G401.6 (cell line): ENCODE measurements around the gene AP4M1.
A peak's percentile ranks its signal among the peaks of the same experiment; 100 is the strongest.
"Not testable (repeated sequence)": the region's sequence is repeated elsewhere in the genome, so short reads cannot be mapped to it uniquely, and the experiment has no call there.

Experiments
- FAIRE-seq: peaks from 2 replicates; lab custom pipeline; 2012; peaks lifted over from hg19 to GRCh38; lab: Jason Lieb, UNC

AP4M1 gene

GRCh38 chr7:100132697-100133151 lies 31.3 kb downstream of the AP4M1 start:
- peak; percentile 62 for FAIRE-seq

- FAIRE-seq: no peak
Measured at GRCh38 chr7:100137851-100138760, 36.7 kb downstream of the AP4M1 start.

DNA sequence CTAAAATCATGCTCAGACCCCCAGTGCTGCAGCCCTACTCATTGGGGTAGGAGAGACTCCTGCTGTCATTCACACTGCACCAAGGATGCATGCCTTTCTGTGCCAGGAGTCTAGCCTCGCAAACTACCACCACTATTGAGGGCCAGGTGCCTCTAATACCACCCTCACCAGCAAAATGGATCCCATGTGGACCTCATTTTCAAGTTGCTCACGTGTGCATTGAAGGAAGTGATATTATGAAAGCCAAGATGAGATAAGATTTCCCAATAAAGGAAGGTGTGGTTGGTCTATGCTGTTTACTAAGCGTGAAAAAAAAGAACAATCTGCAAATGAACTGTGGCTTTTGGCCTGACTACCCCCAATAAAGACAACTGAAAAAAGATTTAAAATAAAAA lies 40.1 kb downstream of the AP4M1 start:
- no peak for FAIRE-seq

DNA sequence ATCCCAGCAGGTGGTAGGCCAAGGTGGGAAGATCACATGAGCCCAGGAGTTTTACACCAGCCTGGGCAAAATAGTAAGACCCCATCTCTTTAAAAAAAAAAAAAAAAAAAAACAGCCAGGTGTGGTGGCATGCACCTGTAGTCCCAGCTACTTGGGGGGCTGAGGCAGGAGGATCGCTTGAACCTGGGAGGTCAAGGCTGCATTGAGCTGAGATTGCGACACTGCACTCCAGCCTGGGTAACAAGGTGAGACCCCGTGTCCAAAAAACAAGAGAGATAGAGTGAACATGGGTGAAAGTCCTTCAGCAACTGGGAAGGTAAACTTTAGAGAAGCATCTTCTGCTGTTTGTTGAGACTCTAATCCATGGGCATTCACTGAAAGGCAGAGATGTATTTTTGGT lies 41.0 kb downstream of the AP4M1 start:
- FAIRE-seq: no peak

GRCh38 chr7:100146350-100146749 lies 44.9 kb downstream of the AP4M1 start:
- not testable (repeated sequence) for FAIRE-seq

DNA sequence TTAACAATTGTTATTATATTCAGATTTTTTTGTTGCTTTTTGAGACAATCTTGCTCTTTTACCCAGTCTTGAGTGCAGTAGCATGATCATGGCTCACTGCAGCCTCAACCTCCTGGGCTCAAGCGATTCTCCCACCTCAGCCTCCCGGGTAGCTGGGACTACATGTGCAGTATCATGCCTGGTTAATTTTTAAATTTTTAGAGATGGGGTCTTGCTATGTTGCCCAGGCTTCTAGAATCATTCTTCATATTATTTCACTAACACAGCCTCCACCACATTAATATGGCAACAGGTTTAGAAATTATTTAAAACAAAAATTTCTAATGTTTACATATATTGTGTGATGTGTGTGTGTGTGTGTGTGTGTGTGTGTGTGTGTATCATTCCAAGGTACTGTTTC lies 45.8 kb downstream of the AP4M1 start:
- no peak for FAIRE-seq

DNA sequence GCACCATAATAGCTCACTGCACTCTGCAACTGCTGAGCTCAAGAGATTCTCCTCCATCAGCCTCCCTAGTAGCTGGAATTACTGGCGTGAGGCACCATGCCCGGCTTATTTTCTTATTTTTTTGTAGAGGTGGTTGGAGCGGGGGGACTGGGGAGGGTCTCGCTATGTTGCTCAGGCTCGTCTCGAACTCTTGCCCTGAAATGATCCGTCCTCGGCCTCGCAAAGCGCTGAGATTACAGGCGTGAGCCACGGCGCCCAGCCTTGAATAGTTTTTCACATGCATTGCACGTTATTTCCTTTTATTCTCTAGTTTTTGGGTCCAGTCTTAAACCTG lies 46.7 kb downstream of the AP4M1 start:
- no peak for FAIRE-seq

DNA sequence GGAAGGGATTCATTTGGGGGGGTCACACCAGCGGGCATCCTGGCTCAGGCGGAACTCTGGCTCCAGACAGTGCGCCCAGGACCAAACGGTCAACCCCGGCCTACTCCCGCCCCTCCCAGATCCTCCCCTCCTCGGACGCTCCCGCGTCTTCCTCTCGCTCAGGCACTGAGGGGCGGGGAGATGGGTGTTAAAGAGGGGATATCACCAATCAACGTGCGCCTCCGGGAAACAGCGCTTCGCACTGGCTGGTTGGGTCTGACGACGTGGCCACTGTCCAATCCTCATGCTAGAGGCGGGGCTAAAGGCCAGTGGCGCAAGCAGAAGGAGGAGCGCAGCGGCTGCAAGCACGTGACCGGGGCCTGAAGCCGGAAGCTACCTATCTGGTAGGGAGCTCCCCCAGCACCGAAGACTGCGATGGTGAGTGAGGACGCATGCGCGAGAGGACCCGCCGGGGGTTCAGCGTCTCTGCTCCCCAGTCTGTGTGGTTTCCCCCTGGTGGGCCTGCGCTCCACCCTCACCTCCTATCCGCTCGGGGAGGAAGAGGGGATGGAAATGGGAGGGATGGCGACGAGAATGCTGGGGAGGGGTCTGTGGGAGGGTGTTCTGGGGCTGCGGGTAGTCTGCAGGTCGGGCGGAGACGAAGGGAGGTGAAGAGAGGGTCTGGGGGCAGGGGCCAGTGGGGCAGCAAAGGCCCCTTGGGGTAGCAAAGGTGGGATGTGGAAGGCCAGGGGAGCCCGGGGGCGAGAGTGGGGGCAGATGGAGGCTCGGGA lies 47.3 kb downstream of the AP4M1 start, which contains the start of gene LAMTOR4:
Gene LAMTOR4, plus strand, starts transcription at position 360 of the 770 bp plus-strand sequence. Its CDS starts 55 bp downstream, at position 415.
- peak; percentile 98 for FAIRE-seq

DNA sequence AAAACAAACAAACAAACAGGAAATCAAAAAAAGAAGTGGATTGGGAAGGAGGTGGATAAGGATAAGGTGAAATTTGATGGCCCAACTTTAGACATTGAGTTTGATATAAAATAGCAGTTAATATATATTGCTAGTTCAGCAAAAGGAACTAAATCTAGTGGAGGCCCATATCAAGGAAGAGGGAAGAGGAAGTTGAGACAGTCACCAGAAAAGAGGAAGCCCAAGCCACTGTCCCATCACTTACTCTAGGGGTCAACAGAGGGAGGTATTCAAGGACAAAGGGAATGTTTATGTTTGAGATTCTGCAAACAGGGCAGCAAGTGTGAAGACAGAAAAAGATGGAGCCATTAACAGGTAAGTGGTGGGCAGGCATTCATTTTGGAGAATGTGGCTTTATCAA lies 51.0 kb downstream of the AP4M1 start:
- FAIRE-seq: no peak

DNA sequence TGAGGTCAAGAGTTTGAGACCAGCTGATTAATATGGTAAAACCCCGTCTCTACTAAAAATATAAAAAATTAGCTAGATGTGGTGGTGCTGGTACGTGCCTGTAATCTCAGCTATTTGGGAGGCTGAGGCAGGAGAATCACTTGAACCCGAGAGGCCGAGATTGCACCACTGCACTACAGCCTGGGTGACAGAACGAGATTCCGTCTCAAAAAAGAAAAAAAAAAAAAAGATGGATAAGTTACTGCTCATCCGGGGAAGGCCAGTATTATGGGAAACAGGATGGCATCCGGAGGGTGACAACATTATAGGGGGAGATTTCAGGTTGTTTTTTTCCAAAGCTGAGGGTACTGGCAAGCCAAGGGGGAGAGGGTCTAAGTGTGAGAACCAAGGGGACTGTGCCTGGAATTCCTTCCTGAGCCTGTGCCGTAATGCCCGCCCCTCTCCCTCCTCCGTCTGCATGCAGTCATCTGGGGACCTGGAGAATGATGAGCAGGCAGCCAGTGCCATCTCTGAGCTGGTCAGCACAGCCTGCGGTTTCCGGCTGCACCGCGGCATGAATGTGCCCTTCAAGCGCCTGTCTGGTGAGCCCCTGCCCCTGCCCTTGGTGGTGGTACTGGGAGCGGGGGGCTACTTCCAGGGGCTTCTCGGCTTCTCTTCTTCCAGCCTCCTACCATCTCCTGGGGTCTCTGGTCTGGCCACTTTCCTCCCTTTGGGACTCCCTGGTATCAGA lies 51.7 kb downstream of the AP4M1 start:
- FAIRE-seq: no peak

- FAIRE-seq: no peak
Measured at GRCh38 chr7:100153708-100154535, 52.5 kb downstream of the AP4M1 start.

DNA sequence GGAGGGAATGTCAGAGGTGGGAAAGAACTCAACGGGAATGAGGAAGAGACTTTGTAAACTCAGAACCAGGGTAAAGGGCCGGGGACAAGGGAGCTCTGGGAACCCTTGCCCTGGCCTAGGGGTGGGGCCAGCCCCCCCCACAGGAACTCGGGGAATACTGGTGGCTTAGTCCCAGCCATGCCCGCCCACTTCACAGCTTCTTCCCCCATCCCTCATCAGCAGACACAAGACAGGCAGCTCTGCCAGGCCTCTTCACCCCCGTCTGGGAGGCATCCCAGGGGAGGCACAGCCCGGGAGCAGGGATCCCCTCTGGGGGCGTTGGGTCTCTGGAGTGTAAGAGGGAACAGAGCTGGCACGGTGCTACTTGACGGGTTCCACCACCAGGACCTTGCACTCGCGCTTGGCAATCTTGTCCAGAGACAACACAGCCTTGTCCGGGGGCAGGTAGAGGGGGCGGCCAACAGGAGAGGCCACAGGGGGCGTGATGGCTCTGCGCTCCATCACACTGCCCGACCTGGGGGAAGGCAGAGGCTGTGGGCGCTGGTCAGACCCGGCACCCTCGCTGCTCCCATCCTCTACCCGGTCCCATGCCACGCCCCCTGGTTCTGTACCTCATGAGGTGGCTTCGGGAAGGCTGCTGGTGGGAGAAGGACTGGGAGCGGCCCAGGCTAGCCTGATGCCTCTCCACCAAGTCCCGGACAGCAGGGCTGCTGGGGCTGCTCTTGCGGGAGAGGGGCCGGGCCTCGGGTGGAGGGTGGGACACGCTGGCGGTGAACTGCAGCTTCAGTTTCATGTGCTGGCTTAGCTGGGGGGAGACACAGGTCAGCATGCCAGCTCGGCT lies 53.4 kb downstream of the AP4M1 start:
- no peak for FAIRE-seq

DNA sequence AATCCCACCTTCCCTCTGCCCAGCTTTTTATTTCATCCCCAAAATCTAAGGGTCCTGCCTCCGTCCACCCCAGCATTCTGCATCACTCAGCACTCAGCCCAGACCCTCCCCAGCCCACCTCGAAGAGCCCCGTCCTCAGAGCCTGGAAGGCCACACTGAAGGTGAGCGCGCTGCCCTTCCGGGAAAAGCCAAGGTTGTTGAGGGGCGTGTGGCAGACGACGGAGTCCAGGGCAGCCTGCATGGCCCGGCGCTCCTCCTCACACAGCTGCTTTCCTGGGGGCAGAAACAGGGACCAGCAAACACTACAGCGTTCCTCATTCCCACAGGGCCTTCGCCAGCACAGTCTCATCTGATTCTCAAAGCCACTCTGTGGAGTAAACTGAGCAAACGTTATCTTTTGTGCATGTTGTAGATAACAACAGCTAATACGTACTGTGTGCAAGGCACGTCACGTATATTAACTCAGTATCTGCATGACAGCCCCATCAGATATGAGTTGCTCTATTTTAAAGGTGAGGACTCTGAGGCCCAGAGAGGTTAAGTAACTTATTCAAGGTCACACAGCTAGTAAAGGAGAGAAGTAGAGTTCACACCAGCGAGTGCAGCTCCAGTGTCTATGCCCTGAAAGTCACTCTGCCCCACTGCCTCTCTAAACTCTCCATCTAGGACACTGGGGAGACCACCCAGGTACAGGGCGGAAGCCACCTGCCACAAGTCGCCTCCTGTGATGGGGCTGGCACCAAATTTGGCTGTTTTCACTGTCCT lies 54.3 kb downstream of the AP4M1 start:
- no peak for FAIRE-seq

- FAIRE-seq: no peak
Measured at GRCh38 chr7:100156331-100157068, 55.1 kb downstream of the AP4M1 start.

GRCh38 chr7:100157069-100157333 lies 55.6 kb downstream of the AP4M1 start:
- FAIRE-seq: no peak

DNA sequence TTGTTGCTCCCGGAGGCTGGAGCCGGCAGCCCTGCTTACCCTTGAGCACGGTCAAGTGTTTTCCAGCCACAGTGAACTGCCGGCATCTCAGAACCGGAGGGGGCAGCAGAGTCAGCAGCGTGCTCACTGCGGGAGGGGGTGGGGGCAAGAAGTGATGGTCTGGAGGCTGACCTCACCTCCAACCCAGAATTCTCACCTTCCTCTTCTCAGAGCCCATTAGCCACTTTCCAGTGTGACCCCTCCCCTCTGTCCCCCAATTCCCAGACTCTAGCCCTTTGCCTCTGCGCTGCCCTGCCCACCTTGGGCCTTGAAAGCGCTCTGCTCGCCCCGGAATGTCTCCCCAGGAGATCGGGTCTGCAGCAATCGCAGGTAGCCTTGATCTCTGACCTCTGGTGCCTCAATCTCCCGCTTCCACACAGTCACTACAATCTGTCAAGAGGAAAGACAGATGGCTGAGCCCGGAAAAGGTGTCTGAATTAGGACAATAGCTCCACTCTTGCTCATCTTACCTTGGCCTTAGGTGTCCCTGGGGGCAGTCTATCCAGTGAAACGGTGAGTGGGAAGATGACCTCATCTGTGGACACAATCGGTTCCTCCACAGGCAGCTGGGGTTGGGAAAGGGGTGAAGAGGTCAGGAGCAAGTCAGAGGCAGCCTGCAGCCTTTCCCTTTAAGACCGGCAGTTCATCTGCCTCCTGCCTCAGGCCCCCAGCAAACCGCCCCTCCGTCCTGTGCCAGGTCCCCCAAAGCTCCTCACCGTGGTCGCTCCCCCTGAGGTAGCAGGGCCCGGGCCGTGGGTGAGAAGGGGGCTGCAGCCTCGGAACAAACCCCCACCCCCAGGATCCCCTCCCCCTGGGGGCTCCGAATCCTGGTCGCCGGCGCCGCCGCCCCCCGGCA lies 56.1 kb downstream of the AP4M1 start:
- FAIRE-seq: no peak
